Esophagus squamous epithelium (tissue), 4 donors: ENCODE data around the gene ZNF609.

Experiments used
- POLR2A ChIP-seq, 4 donors: fragments of 450-650 bp; IDR thresholded peaks; one replicate each; pipeline ENCODE4 v1.6.1; 2017; ENCODE audit warnings: antibody characterized with exemption in 4 of 4, mild to moderate bottlenecking in 4 of 4, moderate library complexity in 3 of 4
- TF ChIP-seq, protein P1 (sequence below), 6 experiments: fragments of 450-650 bp in 4 of 6; fragments of 200-600 bp in 2 of 6; sonication (generic) in 2 of 6; IDR thresholded peaks; one replicate each; pipeline ENCODE4 v1.5.1; 2016 to 2019; ENCODE audit warnings: antibody characterized with exemption in 6 of 6, mild to moderate bottlenecking in 4 of 6, moderate library complexity in 4 of 6

DNA sequence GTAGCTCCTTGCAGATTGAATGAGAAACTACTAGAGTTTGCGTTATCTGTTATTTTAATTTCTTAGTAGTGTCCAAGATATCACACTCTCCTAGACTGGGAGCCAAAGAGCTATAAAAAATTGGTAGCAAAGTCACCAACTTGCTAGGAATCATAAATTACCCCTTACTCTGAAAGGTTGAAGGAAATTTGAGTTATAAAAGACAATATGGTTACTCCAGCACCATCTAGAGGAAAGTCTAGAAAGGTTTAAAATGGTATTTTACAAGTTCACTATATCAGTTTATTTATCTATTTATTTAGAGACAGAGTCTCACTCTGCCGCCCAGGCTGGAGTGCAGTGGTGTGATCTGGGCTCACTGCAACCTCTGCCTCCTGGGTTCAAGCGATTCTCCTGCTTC lies 193.4 kb downstream of the ZNF609 start:
- TF ChIP-seq, protein P1, sequence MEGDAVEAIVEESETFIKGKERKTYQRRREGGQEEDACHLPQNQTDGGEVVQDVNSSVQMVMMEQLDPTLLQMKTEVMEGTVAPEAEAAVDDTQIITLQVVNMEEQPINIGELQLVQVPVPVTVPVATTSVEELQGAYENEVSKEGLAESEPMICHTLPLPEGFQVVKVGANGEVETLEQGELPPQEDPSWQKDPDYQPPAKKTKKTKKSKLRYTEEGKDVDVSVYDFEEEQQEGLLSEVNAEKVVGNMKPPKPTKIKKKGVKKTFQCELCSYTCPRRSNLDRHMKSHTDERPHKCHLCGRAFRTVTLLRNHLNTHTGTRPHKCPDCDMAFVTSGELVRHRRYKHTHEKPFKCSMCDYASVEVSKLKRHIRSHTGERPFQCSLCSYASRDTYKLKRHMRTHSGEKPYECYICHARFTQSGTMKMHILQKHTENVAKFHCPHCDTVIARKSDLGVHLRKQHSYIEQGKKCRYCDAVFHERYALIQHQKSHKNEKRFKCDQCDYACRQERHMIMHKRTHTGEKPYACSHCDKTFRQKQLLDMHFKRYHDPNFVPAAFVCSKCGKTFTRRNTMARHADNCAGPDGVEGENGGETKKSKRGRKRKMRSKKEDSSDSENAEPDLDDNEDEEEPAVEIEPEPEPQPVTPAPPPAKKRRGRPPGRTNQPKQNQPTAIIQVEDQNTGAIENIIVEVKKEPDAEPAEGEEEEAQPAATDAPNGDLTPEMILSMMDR (IDR thresholded peaks at IDR 0.05): peak in 3 of 6 experiments; percentile 11 to 51 (median 21)
- no peak for TF ChIP-seq POLR2A (IDR thresholded peaks at IDR 0.05)
